ENCODE measurements around the gene CD300LG. TPM values are rescaled to one million over a fixed set of nuclear protein-coding genes. Genes with fewer than 3 reads are reported as not detected.
"Not testable (repeated sequence)": the region's sequence is repeated elsewhere in the genome, so short reads cannot be mapped to it uniquely, and the experiment has no call there.

CD300LG gene, protein sequence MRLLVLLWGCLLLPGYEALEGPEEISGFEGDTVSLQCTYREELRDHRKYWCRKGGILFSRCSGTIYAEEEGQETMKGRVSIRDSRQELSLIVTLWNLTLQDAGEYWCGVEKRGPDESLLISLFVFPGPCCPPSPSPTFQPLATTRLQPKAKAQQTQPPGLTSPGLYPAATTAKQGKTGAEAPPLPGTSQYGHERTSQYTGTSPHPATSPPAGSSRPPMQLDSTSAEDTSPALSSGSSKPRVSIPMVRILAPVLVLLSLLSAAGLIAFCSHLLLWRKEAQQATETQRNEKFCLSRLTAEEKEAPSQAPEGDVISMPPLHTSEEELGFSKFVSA
- polyA plus RNA-seq (not detected in 3 replicates), polyA minus RNA-seq (not detected in 3 replicates)
- not detected for polyA plus RNA-seq (2011; ENCODE audit: low read depth)
- polyA plus RNA-seq (2011; cell fraction: cytosol; rRNA removed), result not detected in 2 replicates
- not detected in 2 replicates for polyA plus RNA-seq (2011; cell fraction: nucleus; rRNA removed)
- not detected in 2 replicates for polyA plus RNA-seq (2012; ENCODE audit: low replicate concordance)
- polyA minus RNA-seq (2011; cell fraction: cytosol; rRNA and poly(A)+ RNA removed), result not detected
- polyA minus RNA-seq (2011; cell fraction: nucleus; rRNA and poly(A)+ RNA removed), result not detected in 2 replicates

DNA sequence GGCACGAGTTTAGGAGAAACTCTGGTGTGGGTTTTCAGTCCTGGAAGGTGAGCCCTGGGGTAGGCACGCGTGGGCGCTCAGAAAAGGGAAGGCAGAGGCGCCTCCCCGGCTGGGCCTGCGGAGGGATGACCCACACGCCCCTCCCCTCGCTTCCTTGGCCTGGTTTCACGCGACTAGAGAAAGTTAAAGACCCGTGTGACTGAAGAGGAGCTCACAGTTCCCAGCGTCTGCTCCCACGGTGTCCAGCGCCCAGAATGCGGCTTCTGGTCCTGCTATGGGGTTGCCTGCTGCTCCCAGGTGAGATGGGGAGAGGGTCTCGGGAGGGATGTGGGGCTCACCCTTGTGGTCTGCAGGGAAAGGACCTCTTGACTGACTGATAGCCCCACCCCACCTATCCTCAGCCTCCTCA is at the start of gene CD300LG:
TSS of gene CD300LG (plus strand) at position 214 of the 409 bp plus-strand sequence. CDS start at position 255, 41 bp downstream.
- no peak within 1 kb of the TSS for H3K9ac ChIP-seq (ENCODE audit: control insufficient read depth, extremely low read depth, insufficient read depth, low read length)
- no peaks in the 10 kb centered on the region for H4K20me1 ChIP-seq (ENCODE audit: control insufficient read depth, extremely low read depth, insufficient read depth, low read length)
- no peak within 1 kb of the TSS for H3K4me2 ChIP-seq (ENCODE audit: control insufficient read depth, extremely low read depth, insufficient read depth, low read depth, low read length)
- no peak within 1 kb of the TSS for H3K27ac ChIP-seq (ENCODE audit: control insufficient read depth, insufficient read depth, low read length)
- no peaks in the 10 kb centered on the region for H3K9me3 ChIP-seq (ENCODE audit: control insufficient read depth, low read depth, low read length)
- H3K36me3 ChIP-seq (ENCODE audit: control insufficient read depth in 2 of 2, extremely low read depth in 1 of 2, insufficient read depth in 2 of 2, low read length in 2 of 2), result no peaks in the 10 kb centered on the region
- H3K4me1 ChIP-seq (ENCODE audit: control insufficient read depth, extremely low read depth, insufficient read depth, low read length), result peaks cover 4% of the 10 kb centered on the region
- no peak for TF ChIP-seq EZH2 (IDR thresholded peaks at IDR 0.05; ENCODE audit: low read length)
- TF ChIP-seq, protein P1, sequence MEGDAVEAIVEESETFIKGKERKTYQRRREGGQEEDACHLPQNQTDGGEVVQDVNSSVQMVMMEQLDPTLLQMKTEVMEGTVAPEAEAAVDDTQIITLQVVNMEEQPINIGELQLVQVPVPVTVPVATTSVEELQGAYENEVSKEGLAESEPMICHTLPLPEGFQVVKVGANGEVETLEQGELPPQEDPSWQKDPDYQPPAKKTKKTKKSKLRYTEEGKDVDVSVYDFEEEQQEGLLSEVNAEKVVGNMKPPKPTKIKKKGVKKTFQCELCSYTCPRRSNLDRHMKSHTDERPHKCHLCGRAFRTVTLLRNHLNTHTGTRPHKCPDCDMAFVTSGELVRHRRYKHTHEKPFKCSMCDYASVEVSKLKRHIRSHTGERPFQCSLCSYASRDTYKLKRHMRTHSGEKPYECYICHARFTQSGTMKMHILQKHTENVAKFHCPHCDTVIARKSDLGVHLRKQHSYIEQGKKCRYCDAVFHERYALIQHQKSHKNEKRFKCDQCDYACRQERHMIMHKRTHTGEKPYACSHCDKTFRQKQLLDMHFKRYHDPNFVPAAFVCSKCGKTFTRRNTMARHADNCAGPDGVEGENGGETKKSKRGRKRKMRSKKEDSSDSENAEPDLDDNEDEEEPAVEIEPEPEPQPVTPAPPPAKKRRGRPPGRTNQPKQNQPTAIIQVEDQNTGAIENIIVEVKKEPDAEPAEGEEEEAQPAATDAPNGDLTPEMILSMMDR (optimal IDR thresholded peaks at IDR 0.05 in 1 of 3, IDR thresholded peaks at IDR 0.05 in 1 of 3, conservative IDR thresholded peaks at IDR 0.05 in 1 of 3; ENCODE audit: extremely low read depth in 1 of 3, insufficient read depth in 2 of 3, low read length in 3 of 3), result no peak
- H3K27me3 ChIP-seq (ENCODE audit: control insufficient read depth, extremely low read depth, insufficient read depth, low read length), result peaks cover 8% of the 10 kb centered on the region
- no peaks in the 10 kb centered on the region for H3K9me1 ChIP-seq (ENCODE audit: control insufficient read depth, extremely low read depth, insufficient read depth, low read length)
- dilution Hi-C loops (cut with MboI; ENCODE audit: extremely low pct_ligation_motif_present, low sequenced_read_pairs), result no loop called here
- DNase-seq (ENCODE audit: low read depth, low spot score) (no peak), FAIRE-seq (no peak)
- no peak within 1 kb of the TSS for H2AFZ ChIP-seq (ENCODE audit: control insufficient read depth, low read length)
- no peak within 1 kb of the TSS for H3K4me3 ChIP-seq (ENCODE audit: control insufficient read depth in 2 of 3, extremely low read depth in 1 of 3, insufficient read depth in 2 of 3, low read depth in 1 of 3, low read length in 3 of 3)
- no peaks in the 10 kb centered on the region for H3K79me2 ChIP-seq (ENCODE audit: control insufficient read depth, insufficient read depth, low read length)

DNA sequence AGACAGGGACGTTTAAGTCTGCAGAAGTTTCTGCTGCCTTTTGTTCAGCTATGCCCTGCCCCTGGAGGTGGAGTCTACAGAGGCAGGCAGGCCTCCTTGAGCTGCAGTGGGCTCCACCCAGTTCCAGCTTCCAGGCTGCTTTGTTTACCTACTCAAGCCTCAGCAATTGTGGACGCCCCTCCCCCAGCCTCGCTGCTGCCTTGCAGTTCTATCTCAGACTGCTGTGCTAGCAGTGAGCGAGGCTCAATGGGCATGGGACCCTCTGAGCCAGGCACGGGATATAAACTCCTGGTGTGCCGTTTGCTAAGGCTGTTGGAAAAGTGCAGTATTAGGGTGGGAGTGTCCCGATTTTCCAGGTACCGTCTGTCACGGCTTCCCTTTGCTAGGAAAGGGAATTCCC is 49.0 kb upstream of the CD300LG start:
- H3K27ac ChIP-seq (ENCODE audit: control insufficient read depth, insufficient read depth, low read length); H3K36me3 ChIP-seq (ENCODE audit: control insufficient read depth in 2 of 2, extremely low read depth in 1 of 2, insufficient read depth in 2 of 2, low read length in 2 of 2); H3K9ac ChIP-seq (ENCODE audit: control insufficient read depth, extremely low read depth, insufficient read depth, low read length); H3K4me2 ChIP-seq (ENCODE audit: control insufficient read depth, extremely low read depth, insufficient read depth, low read depth, low read length); H3K79me2 ChIP-seq (ENCODE audit: control insufficient read depth, insufficient read depth, low read length); FAIRE-seq; H4K20me1 ChIP-seq (ENCODE audit: control insufficient read depth, extremely low read depth, insufficient read depth, low read length); dilution Hi-C loops (cut with MboI; ENCODE audit: extremely low pct_ligation_motif_present, low sequenced_read_pairs); H3K4me1 ChIP-seq (ENCODE audit: control insufficient read depth, extremely low read depth, insufficient read depth, low read length); H3K9me3 ChIP-seq (ENCODE audit: control insufficient read depth, low read depth, low read length); H2AFZ ChIP-seq (ENCODE audit: control insufficient read depth, low read length); H3K27me3 ChIP-seq (ENCODE audit: control insufficient read depth, extremely low read depth, insufficient read depth, low read length); DNase-seq (ENCODE audit: low read depth, low spot score); H3K9me1 ChIP-seq (ENCODE audit: control insufficient read depth, extremely low read depth, insufficient read depth, low read length); H3K4me3 ChIP-seq (ENCODE audit: control insufficient read depth in 2 of 3, extremely low read depth in 1 of 3, insufficient read depth in 2 of 3, low read depth in 1 of 3, low read length in 3 of 3): not testable (repeated sequence)
